ENCODE results near the gene NR1H3.

The NR1H3 gene

GRCh38 chr11:47256374-47256773 is 1.4 kb upstream of the NR1H3 start:
- DNase-seq (ENCODE audit: low spot score in 2 of 2) (no peak), ATAC-seq (no peak)
- H3K4me3 Mint-ChIP-seq, result no peak overlapping the region
- H3K4me1 Mint-ChIP-seq, result peaks cover 13% of the 10 kb centered on the region
- no peaks in the 10 kb centered on the region for H3K36me3 Mint-ChIP-seq
- no peaks in the 10 kb centered on the region for H3K9me3 Mint-ChIP-seq
- H3K27ac Mint-ChIP-seq, result peak overlapping the region; percentile 63

GRCh38 chr11:47257177-47257516 is 649 bp upstream of the NR1H3 start:
- no peak overlapping the region for H3K4me3 Mint-ChIP-seq
- H3K27ac Mint-ChIP-seq, result peak overlapping the region; percentile 58
- no peak for DNase-seq (ENCODE audit: low spot score in 2 of 2)
- H3K9me3 Mint-ChIP-seq, result no peaks in the 10 kb centered on the region
- ATAC-seq, result no peak
- H3K4me1 Mint-ChIP-seq, result peaks cover 13% of the 10 kb centered on the region
- no peaks in the 10 kb centered on the region for H3K36me3 Mint-ChIP-seq

- no peak for ATAC-seq
- Mint-ChIP-seq H3K9me3 (no peaks in the 10 kb centered on the region), H3K4me3 (no peak overlapping the region), H3K36me3 (no peaks in the 10 kb centered on the region), H3K4me1 (peaks cover 13% of the 10 kb centered on the region), H3K27ac (peak overlapping the region; percentile 58)
- DNase-seq (ENCODE audit: low spot score in 2 of 2), result no peak
Observed at GRCh38 chr11:47258317-47258902, 614 bp downstream of the NR1H3 start.

GRCh38 chr11:47259232-47259977 is 1.6 kb downstream of the NR1H3 start:
- Mint-ChIP-seq H3K27ac (peak overlapping the region; percentile 54), H3K36me3 (no peaks in the 10 kb centered on the region), H3K9me3 (no peaks in the 10 kb centered on the region), H3K4me1 (peaks cover 13% of the 10 kb centered on the region), H3K4me3 (no peak overlapping the region)
- no peak for DNase-seq (ENCODE audit: low spot score in 2 of 2)
- ATAC-seq, result peak; percentile 79

GRCh38 chr11:47260366-47260765 is 2.6 kb downstream of the NR1H3 start:
- ATAC-seq (no peak), DNase-seq (ENCODE audit: low spot score in 2 of 2) (no peak)
- H3K4me1 Mint-ChIP-seq, result peaks cover 13% of the 10 kb centered on the region
- no peak overlapping the region for H3K4me3 Mint-ChIP-seq
- no peak overlapping the region for H3K27ac Mint-ChIP-seq
- H3K9me3 Mint-ChIP-seq, result no peaks in the 10 kb centered on the region
- H3K36me3 Mint-ChIP-seq, result no peaks in the 10 kb centered on the region

GRCh38 chr11:47261291-47261800 is 3.5 kb downstream of the NR1H3 start:
- peaks cover 13% of the 10 kb centered on the region for H3K4me1 Mint-ChIP-seq
- H3K27ac Mint-ChIP-seq, result no peak overlapping the region
- H3K4me3 Mint-ChIP-seq, result no peak overlapping the region
- H3K36me3 Mint-ChIP-seq, result no peaks in the 10 kb centered on the region
- ATAC-seq (no peak), DNase-seq (ENCODE audit: low spot score in 2 of 2) (no peak)
- no peaks in the 10 kb centered on the region for H3K9me3 Mint-ChIP-seq

- DNase-seq (ENCODE audit: low spot score in 2 of 2) (no peak), ATAC-seq (no peak)
- Mint-ChIP-seq H3K4me3 (no peak overlapping the region), H3K4me1 (peaks cover 19% of the 10 kb centered on the region), H3K27ac (no peak overlapping the region), H3K36me3 (peaks cover 6% of the 10 kb centered on the region), H3K9me3 (no peaks in the 10 kb centered on the region)
Observed at GRCh38 chr11:47264119-47264518, 6.3 kb downstream of the NR1H3 start.

- ATAC-seq, result no peak
- Mint-ChIP-seq H3K27ac (no peak overlapping the region), H3K36me3 (peaks cover 10% of the 10 kb centered on the region), H3K9me3 (no peaks in the 10 kb centered on the region), H3K4me3 (no peak overlapping the region), H3K4me1 (peaks cover 18% of the 10 kb centered on the region)
- DNase-seq (ENCODE audit: low spot score in 2 of 2), result no peak
Observed at GRCh38 chr11:47264521-47264920, 6.7 kb downstream of the NR1H3 start.

GRCh38 chr11:47267876-47268275 is 10.1 kb downstream of the NR1H3 start:
- Mint-ChIP-seq H3K4me1 (peaks cover 38% of the 10 kb centered on the region), H3K4me3 (no peak overlapping the region), H3K9me3 (no peaks in the 10 kb centered on the region), H3K27ac (no peak overlapping the region), H3K36me3 (peaks cover 15% of the 10 kb centered on the region)
- DNase-seq (ENCODE audit: low spot score in 2 of 2), result no peak
- no peak for ATAC-seq

- ATAC-seq (no peak), DNase-seq (ENCODE audit: low spot score in 2 of 2) (no peak)
- Mint-ChIP-seq H3K4me1 (peaks cover 40% of the 10 kb centered on the region), H3K36me3 (peaks cover 18% of the 10 kb centered on the region), H3K4me3 (peak overlapping the region; percentile 74), H3K9me3 (no peaks in the 10 kb centered on the region), H3K27ac (peak overlapping the region; percentile 97)
Observed at GRCh38 chr11:47268448-47269001, 10.7 kb downstream of the NR1H3 start.

GRCh38 chr11:47269002-47269828 is 11.4 kb downstream of the NR1H3 start:
- Mint-ChIP-seq H3K36me3 (peaks cover 25% of the 10 kb centered on the region), H3K9me3 (no peaks in the 10 kb centered on the region), H3K27ac (peak overlapping the region; percentile 97), H3K4me3 (peak overlapping the region; percentile 74), H3K4me1 (peaks cover 40% of the 10 kb centered on the region)
- ATAC-seq (peak; percentile 79), DNase-seq (ENCODE audit: low spot score in 2 of 2) (peak; percentile 77 to 94)

GRCh38 chr11:47269829-47270305 is 12.1 kb downstream of the NR1H3 start, which contains the start of gene MADD:
Gene MADD (plus strand): TSS chr11:47270133.
- Mint-ChIP-seq H3K36me3 (peaks cover 31% of the 10 kb centered on the region), H3K4me1 (peaks cover 46% of the 10 kb centered on the region), H3K4me3 (peak within 1 kb of the TSS; percentile 74), H3K9me3 (no peaks in the 10 kb centered on the region), H3K27ac (peak within 1 kb of the TSS; percentile 97)
- peak in 1 of 2 donors; percentile 86 for DNase-seq (ENCODE audit: low spot score in 2 of 2)
- ATAC-seq, result peak; percentile 89

- peak overlapping the region; percentile 97 for H3K27ac Mint-ChIP-seq
- H3K4me3 Mint-ChIP-seq, result peak overlapping the region; percentile 74
- ATAC-seq (no peak), DNase-seq (ENCODE audit: low spot score in 2 of 2) (peak; percentile 10 to 69)
- H3K4me1 Mint-ChIP-seq, result peaks cover 46% of the 10 kb centered on the region
- H3K9me3 Mint-ChIP-seq, result no peaks in the 10 kb centered on the region
- peaks cover 38% of the 10 kb centered on the region for H3K36me3 Mint-ChIP-seq
Observed at GRCh38 chr11:47270331-47271271, 12.8 kb downstream of the NR1H3 start.

- peak overlapping the region; percentile 74 for H3K4me3 Mint-ChIP-seq
- DNase-seq (ENCODE audit: low spot score in 2 of 2), result no peak
- peak overlapping the region; percentile 97 for H3K27ac Mint-ChIP-seq
- H3K36me3 Mint-ChIP-seq, result peaks cover 46% of the 10 kb centered on the region
- H3K9me3 Mint-ChIP-seq, result no peaks in the 10 kb centered on the region
- peaks cover 52% of the 10 kb centered on the region for H3K4me1 Mint-ChIP-seq
- ATAC-seq, result no peak
Observed at GRCh38 chr11:47271328-47271727, 13.5 kb downstream of the NR1H3 start.
